Astrocyte of the hippocampus (primary cell): Measurements from ENCODE around the gene CRTAP.
"Not testable (repeated sequence)": the region's sequence is repeated elsewhere in the genome, so short reads cannot be mapped to it uniquely, and the experiment has no call there.

ENCODE experiments used
- DNase-seq: peaks from one replicate; pipeline ENCODE4 v3.0.0; 2011; ENCODE audit warnings: low read depth, low spot score

The CRTAP gene

DNA sequence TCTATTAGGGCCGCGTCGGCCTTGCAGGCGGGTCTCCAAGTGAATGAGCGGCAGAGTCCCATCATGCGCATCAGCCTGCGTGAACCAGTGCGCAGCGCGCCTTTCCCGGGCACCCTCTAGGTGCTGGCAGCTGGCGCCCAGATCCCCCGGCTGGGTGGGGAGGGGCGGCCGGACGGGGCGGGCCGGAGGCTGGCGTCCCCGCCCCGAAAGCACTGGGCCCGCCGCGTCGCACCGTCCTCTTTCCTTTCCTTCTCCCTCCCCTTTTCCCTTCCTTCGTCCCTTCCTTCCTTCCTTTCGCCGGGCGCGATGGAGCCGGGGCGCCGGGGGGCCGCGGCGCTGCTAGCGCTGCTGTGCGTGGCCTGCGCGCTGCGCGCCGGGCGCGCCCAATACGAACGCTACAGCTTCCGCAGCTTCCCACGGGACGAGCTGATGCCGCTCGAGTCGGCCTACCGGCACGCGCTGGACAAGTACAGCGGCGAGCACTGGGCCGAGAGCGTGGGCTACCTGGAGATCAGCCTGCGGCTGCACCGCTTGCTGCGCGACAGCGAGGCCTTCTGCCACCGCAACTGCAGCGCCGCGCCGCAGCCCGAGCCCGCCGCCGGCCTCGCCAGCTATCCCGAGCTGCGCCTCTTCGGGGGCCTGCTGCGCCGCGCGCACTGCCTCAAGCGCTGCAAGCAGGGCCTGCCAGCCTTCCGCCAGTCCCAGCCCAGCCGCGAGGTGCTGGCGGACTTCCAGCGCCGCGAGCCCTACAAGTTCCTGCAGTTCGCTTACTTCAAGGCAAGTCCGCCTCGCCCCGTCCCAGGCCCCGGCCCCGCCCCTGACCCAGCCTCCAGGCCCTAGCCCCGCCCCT, at the start of gene CRTAP:
TSS of gene CRTAP (plus strand) at position 243 of the 850 bp plus-strand sequence. CDS start at position 307, 64 bp downstream.
- peak; percentile 99 for DNase-seq

DNA sequence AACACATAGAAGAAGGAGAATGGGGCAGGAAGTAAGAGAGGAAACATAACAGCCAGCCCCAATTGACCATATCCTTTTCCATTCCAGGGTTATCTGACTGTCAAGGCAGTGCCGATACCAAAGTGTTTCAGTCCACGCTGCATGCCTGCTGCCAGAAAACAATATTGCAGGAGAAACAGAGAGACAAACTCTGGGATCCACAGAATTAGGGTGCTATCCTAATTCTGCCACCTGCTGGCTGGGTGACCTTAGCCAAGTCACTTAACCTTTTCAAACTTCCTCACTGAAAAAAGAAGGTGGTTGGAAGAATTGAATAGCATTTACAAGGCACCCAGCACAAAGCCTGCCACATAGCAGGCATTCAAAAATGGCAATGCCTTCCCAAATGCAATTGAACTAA, 48.9 kb upstream of the CRTAP start:
- DNase-seq, result no peak

DNA sequence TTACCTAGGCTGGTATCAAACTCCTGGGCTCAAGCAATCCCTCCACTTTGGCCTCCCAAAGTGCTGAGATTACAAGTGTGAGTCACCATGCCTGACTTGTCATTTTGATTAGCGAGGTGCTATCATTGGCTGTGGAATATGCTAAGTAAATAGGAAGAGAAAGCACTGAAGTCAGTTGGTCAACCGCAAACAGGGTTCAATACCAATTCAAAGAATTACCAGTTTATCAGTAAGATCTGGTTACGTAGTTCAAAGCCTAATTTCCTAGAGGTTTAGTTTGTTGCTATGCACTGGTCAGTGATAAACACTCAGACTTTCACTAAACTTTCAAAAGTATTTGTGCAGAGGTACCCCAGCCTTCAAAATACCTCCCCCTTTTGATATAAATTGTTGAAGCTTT, 46.3 kb upstream of the CRTAP start:
- DNase-seq, result peak; percentile 19

DNA sequence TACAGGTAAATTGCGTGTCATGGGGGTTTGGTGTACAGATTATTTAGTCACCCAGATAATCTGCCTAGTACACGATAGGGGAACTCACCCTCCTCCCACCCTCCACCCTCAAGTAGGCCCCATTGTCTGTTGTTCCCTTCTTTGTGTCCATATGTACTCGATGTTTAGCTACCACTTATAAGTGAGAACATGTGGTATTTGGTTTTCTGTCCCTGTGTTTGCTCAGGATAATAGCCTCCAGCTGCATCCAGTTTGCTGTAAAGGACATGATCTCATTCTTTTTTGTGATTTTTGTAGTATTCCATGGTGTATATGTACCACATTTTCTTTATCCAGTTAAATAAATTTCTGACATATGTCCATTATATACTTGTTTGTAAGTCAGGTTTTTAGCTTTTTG, 44.0 kb upstream of the CRTAP start:
- DNase-seq, result not testable (repeated sequence)

DNA sequence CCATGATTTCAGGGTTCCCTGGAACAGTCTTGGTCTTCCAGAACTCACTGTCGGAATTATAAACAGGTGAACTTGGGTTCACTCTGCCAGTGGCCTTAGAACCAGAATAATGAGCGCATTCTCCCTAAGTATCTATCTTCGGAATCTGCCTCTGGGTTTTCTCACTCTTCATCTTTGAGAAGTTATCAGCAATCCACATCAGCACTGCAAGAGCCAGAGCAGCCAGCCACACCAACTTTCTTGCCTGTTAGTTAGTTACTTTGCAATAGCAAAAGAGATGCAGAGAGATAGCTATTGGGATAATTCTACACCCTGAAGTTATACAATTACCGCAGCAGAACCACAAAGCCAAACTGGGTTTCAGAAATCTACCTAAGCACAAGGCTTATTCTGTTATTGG, 42.6 kb upstream of the CRTAP start:
- DNase-seq, result no peak

DNA sequence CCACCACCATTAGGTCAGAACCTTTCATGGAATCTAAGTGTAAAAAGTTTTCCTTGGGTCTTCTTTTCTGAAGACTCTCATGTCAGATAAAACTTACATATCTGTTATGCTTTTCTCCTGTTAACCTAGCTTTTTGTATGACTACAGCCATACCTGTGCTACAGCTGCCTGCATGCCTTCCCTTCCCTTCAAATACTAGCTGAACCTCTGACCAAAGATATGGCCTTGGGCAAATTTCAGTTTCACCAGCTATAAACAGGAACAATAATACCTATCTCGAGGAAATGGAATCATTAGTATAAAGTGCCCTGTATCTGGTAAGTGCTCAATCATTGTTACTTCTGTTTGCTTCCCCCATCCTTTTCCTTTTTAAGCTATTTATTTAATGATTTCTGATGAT, 41.9 kb upstream of the CRTAP start:
- DNase-seq, result no peak

GRCh38 chr3:33074217-33075067, 39.4 kb upstream of the CRTAP start:
- DNase-seq, result peak; percentile 84

DNA sequence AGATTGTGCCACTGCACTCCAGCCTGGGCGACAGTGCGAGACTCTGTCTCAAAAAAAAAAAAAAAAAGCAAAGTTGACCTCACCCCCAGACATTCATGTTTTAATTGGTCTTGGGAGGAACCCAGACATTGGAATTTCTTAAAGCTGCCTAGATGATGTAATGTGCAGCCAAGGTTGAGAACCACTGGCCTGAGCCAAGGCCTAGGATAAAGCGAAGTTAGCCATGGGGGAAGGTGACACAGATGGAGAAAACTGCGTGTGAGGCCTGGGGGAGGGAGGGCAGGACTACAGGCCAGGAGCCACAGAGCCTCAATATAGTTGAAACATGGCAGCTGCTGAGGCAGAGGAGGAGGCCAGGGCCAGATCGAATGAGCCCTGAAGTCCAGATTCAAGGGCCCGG, 37.8 kb upstream of the CRTAP start:
- DNase-seq, result peak; percentile 57

DNA sequence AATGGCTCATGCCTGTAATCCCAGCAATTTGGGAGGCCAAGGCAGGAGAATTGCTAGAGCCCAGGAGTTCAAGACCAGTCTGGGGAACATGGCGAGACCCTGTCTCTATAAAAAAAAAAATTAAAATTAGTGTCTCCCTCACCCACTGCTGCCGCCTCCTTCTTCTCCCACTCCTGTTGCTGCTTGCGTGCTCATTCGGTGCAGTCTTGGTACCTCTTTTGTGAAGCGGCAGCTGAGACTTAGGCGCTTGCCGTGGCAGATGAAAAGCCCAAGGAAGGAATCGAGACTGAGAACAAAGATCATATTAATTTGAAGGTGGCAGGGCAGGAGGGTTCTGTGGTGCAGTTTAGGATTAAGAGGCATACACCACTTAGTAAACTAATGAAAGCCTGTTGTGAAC, 36.9 kb upstream of the CRTAP start:
- no peak for DNase-seq

- no peak for DNase-seq
These were observed 35.8 kb upstream of the CRTAP start for GRCh38 chr3:33077976-33078375.

DNA sequence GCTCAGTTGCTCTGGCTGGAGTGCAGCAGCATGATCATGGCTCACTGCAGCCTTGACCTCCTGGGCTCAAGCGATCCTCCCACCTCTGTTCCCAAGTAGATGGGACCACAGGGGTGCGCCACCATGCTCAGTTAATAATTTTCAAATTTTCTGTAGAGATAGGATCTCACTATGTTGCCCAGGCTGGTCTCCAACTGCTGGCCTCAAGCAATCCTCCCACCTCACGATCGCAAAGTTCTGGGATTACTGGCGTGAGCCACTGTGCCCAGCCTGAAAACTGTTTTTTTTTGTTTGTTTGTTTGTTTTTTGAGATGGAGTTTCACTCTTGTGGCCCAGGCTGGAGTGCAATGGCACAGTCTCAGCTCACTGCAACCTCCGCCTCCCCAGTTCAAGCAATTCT, 34.0 kb upstream of the CRTAP start:
- not testable (repeated sequence) for DNase-seq

- DNase-seq, result no peak
These were observed 32.0 kb upstream of the CRTAP start for GRCh38 chr3:33081812-33082211.

DNA sequence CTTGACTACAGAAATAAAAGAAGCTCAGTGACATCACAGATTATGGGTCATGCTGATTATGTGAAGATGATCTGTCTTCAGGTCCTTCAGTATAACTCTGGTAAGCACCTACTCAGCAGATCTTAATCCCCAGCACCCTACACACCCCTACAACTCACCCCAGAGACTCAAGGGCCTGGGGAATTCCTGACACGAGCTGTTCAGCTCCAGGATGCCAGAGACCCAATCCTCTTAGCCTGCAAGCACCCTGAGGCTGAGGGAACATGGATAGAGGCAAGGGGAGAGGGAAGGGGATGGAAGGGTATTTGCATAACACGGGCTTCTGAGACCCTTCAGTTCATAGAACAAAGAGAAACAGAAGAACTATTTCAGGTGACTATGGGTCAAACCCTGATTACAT, 29.9 kb upstream of the CRTAP start:
- no peak for DNase-seq

GRCh38 chr3:33088691-33089090, 25.1 kb upstream of the CRTAP start:
- no peak for DNase-seq

DNA sequence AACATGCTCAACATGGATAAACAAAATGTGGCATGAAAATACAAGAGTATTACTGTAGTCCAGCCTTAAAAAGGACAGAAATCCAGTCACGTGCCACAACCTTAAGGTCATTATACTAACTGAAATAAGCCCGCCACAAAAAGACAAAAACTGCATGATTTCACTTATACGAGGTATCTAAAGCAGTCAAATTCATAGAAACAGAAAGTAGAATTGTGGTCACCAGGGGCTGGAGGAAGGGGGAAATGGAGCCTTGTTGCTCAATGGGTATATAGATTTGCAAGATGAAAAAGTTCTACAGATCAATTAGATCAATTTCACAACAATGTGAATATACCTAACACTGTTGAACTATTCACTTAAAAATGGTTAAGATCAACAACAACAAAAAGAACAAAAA, 24.3 kb upstream of the CRTAP start:
- no peak for DNase-seq

DNA sequence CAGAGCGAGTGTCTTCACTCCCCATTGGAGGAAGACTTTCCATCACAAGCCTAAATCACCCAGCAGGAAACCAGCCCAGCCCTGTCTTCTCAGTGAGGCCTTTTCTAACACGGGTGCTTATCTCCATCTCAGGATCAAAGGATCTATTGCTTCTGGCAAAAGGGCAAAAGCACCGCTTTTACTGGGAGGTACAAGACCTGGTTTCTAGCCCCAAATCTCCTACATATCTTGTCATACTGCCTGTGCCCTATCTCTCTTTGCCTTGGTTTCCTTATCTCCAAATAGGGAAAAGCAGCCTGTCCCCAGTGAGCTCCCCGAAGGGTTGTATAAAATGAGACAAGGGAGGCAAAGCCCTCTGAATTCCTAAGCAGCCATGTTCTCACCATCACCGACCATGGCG, 22.1 kb upstream of the CRTAP start:
- no peak for DNase-seq

GRCh38 chr3:33092496-33093254, 21.1 kb upstream of the CRTAP start:
- no peak for DNase-seq

DNA sequence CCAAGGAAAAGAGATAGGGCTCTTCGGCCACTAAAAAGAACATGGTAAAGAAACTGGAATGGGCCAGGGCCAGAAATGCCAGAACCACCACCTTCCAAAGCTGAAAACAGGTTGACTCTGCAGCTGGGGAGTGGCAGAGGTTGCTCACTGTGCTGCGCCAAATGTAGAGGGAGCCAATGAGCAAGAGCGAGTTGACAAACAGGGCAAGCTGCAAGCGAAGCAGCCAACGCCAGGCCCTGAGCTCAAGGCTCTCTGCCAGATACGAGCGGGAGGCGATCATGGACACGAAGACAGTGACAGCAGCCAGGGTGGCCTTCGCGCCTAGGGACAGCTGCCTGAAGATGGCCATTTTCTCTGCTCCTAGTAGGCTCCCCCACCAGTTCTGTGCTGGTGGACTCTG, 20.0 kb upstream of the CRTAP start:
- DNase-seq, result no peak

DNA sequence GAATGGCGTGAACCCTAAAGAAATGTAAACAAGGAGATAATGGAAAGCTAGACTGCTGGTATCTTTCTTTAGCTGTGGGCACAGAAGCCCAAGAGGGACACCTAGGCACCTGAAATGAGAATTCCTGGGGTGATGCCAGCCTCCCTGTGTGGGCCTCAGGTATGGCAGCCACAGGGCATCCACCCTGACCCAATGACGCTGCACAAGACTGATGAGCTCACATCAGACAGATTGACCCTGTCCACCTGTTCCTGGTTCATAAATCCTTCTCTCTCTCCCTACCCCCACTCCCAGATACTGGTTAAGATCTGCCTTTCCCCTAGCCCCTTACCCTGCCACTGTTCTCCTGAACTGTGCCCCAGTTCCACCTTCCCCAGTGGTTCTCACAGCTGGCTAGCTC, 18.4 kb upstream of the CRTAP start:
- no peak for DNase-seq

- DNase-seq, result peak; percentile 69
These were observed 17.5 kb upstream of the CRTAP start for GRCh38 chr3:33096093-33096868.

- peak; percentile 10 for DNase-seq
These were observed 14.6 kb upstream of the CRTAP start for GRCh38 chr3:33099109-33099645.
